Nephron progenitor cell (in vitro differentiated cells): Measurements from ENCODE around the gene IRAK3.
"Not testable (repeated sequence)": the region's sequence is repeated elsewhere in the genome, so short reads cannot be mapped to it uniquely, and the experiment has no call there.

Experiments used
- DNase-seq: peaks from one replicate; pipeline ENCODE4 v3.0.0; 2021
- H3K27ac Mint-ChIP-seq: 2 replicates; pipeline ENCODE4 v1.8.0; 2021; ENCODE audit warnings: mild to moderate bottlenecking, moderate library complexity, mixed read lengths
- H3K27me3 Mint-ChIP-seq: 2 replicates; pipeline ENCODE4 v1.8.0; 2021; ENCODE audit warnings: mild to moderate bottlenecking, low read depth, mixed read lengths; ENCODE audit not compliant: poor library complexity
- H3K36me3 Mint-ChIP-seq: 2 replicates; pipeline ENCODE4 v1.8.0; 2021; ENCODE audit warnings: low read depth, mixed read lengths
- H3K4me1 Mint-ChIP-seq: 2 replicates; pipeline ENCODE4 v1.8.0; 2021; ENCODE audit warnings: mixed read lengths
- H3K4me3 Mint-ChIP-seq: 2 replicates; pipeline ENCODE4 v1.8.0; 2021; ENCODE audit warnings: mild to moderate bottlenecking, moderate library complexity, mixed read lengths
- H3K9me3 Mint-ChIP-seq: 2 replicates; pipeline ENCODE4 v1.8.0; 2021; ENCODE audit warnings: mild to moderate bottlenecking, moderate library complexity, mixed read lengths
- CTCF ChIP-seq: fragments of 200-600 bp; sonication (generic); IDR thresholded peaks from 2 replicates; pipeline ENCODE4 v1.5.0; 2021; ENCODE audit warnings: antibody characterized with exemption

Gene IRAK3

DNA sequence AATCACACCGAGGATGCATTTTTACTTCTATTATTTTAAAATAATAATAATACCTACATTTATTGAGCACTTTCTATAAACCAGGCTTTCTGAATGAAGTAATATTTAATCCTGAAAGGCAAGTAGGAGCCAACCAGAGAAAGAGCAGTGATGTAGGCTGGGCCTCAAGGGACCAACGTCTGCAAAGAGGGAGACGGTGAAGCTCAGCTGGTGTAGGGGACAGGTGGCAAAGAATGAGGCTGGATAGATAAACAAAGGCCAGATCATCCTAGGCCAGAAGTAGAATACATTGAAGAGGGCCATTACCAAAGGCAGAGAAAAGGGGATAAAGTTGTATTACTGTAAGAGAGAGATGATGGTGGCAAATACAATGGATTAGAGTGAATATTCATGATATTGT lies 18.4 kb upstream of the IRAK3 start:
- Mint-ChIP-seq H3K27ac (no peak overlapping the region), H3K4me3 (peak overlapping the region; percentile 86), H3K27me3 (no peaks in the 10 kb centered on the region), H3K9me3 (peaks cover 79% of the 10 kb centered on the region), H3K4me1 (peaks cover 13% of the 10 kb centered on the region), H3K36me3 (peaks cover 42% of the 10 kb centered on the region)
- DNase-seq: no peak
- TF ChIP-seq CTCF: no peak

DNA sequence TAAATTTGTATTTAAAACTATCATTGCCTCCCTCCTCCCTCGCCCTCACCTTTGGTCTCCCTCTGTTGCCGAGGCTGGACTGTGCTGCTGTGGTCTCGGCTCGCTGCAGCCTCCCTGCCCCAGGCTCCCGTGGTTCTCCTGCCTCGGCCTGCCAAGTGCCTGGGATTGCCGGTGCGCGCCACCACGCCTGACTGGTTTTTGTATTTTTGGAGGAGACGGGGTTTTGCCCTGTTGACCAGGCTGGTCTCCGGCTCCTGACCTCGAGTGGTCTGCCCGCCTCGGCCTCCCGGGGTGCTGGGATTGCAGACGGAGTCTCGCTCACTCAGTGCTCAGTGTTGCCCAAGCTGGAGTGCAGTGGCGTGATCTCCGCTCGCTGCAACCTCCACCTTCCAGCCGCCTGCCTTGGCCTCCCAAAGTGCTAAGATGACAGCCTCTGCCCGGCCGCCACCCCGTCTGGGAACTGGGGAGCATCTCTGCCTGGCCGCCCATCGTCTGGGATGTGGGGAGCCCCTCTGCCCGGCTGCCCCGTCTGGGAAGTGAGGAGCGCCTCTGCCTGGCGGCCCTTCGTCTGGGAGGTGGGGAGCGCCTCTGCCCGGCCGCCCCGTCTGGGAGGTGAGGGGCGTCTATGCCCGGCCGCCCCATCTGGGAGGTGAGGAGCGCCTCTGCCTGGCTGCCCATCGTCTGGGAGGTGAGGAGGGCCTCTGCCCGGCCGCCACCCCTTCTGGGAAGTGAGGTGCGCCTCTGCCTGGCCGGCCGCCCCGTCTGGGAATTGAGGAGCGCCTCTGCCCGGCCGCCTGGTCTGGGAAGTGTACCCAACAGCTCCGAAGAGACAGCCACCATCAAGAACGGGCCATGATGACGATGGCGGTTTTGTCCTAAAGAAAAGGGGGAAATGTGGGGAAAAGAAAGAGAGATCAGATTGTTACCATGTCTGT lies 14.4 kb upstream of the IRAK3 start:
- H3K27ac Mint-ChIP-seq, H3K27me3 Mint-ChIP-seq, H3K4me3 Mint-ChIP-seq, H3K4me1 Mint-ChIP-seq, H3K36me3 Mint-ChIP-seq: not testable (repeated sequence)
- H3K9me3 Mint-ChIP-seq: peaks cover 46% of the 10 kb centered on the region
- DNase-seq: peak; percentile 8

GRCh38 chr12:66176105-66176900 lies 12.7 kb upstream of the IRAK3 start:
- Mint-ChIP-seq H3K4me3 (no peak overlapping the region), H3K4me1 (no peaks in the 10 kb centered on the region)
- DNase-seq: no peak

GRCh38 chr12:66182956-66183355 lies 6.1 kb upstream of the IRAK3 start:
- Mint-ChIP-seq H3K4me1 (no peaks in the 10 kb centered on the region), H3K27ac (no peak overlapping the region)

More at GRCh38 chr12:66176105-66176900, 12.7 kb upstream of the IRAK3 start:
- peaks cover 4% of the 10 kb centered on the region for H3K27me3 Mint-ChIP-seq
- TF ChIP-seq CTCF: no peak
- peaks cover 9% of the 10 kb centered on the region for H3K36me3 Mint-ChIP-seq
- no peak overlapping the region for H3K27ac Mint-ChIP-seq
- peaks cover 32% of the 10 kb centered on the region for H3K9me3 Mint-ChIP-seq

DNA sequence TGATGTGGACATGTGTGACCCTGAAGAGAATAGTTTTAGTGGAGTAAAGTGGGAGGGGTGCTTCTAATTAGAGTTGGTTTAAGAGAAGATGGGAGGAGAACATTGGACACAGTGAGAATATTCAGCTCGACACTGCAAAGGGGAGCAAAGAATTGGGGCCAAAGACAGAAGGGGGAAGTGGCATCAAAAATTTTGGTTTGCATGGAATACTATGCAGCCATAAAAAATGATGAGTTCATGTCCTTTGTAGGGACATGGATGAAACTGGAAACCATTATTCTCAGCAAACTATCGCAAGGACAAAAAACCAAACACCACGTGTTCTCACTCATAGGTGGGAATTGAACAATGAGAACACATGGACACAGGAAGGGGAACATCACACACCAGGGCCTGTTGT lies 4.2 kb upstream of the IRAK3 start:
- not testable (repeated sequence) for H3K4me3 Mint-ChIP-seq, H3K27ac Mint-ChIP-seq, H3K36me3 Mint-ChIP-seq, H3K4me1 Mint-ChIP-seq, DNase-seq
- Mint-ChIP-seq H3K27me3 (peaks cover 46% of the 10 kb centered on the region), H3K9me3 (peaks cover 22% of the 10 kb centered on the region)

More at GRCh38 chr12:66182956-66183355, 6.1 kb upstream of the IRAK3 start:
- Mint-ChIP-seq H3K4me3 (no peak overlapping the region), H3K9me3 (peaks cover 17% of the 10 kb centered on the region), H3K36me3 (peaks cover 3% of the 10 kb centered on the region), H3K27me3 (peaks cover 34% of the 10 kb centered on the region)
- no peak for DNase-seq
- no peak for TF ChIP-seq CTCF

- Mint-ChIP-seq H3K27ac (no peak overlapping the region), H3K36me3 (peaks cover 6% of the 10 kb centered on the region), H3K27me3 (peaks cover 68% of the 10 kb centered on the region), H3K9me3 (peaks cover 22% of the 10 kb centered on the region), H3K4me1 (no peaks in the 10 kb centered on the region), H3K4me3 (no peak overlapping the region)
- no peak for DNase-seq
- no peak for TF ChIP-seq CTCF
Observed at GRCh38 chr12:66187036-66187435, 2.0 kb upstream of the IRAK3 start.
